Retina (tissue), 1 donor: ENCODE data around the gene SFXN5.
A peak's percentile ranks its signal among the peaks of the same experiment; 100 is the strongest.

Experiments used
- DNase-seq: peaks from one replicate; pipeline ENCODE4 v3.0.0-alpha.2; 2016

SFXN5 gene

GRCh38 chr2:73018188-73018825 is 53.2 kb downstream of the SFXN5 start:
- no peak for DNase-seq

- DNase-seq = no peak
These were observed 57.6 kb downstream of the SFXN5 start for GRCh38 chr2:73013936-73014335.

GRCh38 chr2:73009177-73009839 is 62.2 kb downstream of the SFXN5 start:
- no peak for DNase-seq

DNA sequence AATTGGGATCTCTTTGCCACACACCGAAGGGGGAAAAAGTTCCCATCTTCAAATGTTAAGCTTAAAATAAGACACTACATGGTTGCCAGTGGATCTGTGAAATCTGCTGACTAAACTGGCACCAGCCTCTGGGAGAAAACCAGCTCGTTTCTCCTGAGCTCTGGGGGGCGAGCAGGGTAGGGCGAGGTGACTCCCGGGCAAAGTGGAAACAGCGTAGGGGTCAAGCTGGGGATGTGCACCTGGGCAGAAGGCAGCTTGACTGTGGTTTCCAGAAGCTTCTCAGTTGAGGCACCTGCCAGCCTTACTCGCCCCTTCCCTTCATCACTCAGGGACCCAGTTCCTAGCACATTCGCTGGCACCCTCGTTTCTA is 62.8 kb downstream of the SFXN5 start:
- DNase-seq = no peak

GRCh38 chr2:73007991-73008765 is 63.3 kb downstream of the SFXN5 start:
- DNase-seq = no peak

DNA sequence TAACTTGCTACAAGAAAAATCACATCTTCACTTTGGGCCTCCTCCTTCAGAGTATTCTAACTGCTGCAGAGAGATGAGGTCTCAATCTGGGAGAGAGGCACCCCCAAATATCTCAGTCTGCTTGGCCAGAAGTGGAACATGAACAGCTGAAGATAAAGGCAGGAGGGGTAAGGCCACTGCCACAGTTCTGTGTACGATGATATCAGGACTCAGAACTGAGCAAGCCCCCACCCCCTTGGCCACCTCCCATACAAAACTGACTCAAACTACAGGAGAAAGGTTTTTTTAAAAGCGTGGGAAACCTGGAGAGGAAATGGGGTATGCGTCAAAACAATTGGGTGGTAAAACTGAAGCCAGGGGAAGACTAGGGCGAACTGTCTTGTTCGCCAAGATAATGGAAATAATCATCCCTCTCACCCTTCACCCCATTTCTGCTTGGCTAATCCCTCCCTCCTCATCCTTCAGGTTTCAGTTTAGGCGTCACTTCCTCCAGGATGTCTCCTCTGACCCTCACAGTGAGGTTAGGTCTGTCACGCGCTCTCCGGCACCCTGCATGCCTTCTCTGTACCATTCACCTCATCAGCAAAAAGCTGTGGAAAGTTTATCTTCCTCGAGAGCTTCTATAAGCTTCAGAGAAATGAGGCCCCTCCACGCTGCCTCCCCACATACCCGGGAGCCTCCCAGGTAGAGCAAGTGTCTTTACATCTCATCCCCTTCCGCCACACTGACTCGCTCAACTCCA is 64.4 kb downstream of the SFXN5 start:
- DNase-seq = no peak

DNA sequence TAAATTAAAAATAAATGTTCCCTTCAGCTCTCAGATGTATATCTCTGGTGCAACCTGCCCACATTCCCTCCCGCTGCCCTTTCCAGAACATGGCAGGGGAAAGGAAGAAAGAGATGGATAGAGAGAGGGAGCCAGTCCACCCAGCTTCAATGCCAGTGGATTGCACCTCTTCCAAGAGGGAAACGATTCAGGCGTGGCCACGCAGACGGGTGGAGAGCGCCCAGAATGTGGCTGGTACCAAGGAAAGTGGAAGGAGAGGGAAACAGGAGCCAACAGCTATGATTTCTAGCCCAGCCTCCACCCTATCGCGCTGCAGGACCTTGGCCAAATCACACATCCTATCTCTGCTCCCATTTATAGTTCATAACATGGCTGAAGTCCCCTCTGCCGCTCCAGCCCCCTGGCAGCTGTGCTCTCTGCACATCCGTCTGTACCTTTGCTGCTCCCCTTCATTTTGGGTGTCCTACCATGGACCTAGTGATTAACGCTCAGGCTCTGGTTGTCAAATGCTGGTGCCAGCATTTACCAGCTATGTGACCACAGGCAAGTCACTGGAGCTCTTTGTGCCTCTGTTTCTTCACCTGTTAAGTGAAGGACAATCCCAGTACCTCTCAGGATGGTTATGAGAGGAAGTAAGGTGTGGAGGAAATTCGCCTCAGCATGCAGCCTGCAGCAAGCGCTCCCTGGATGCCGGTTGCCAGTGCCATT is 66.5 kb downstream of the SFXN5 start:
- DNase-seq = no peak

- no peak for DNase-seq
These were observed 67.0 kb downstream of the SFXN5 start for GRCh38 chr2:73004466-73004865.

- no peak for DNase-seq
These were observed 68.5 kb downstream of the SFXN5 start for GRCh38 chr2:73003027-73003426.

- no peak for DNase-seq
These were observed 70.5 kb downstream of the SFXN5 start for GRCh38 chr2:73000808-73001570.

- no peak for DNase-seq
These were observed 71.5 kb downstream of the SFXN5 start for GRCh38 chr2:72999729-73000725.

DNA sequence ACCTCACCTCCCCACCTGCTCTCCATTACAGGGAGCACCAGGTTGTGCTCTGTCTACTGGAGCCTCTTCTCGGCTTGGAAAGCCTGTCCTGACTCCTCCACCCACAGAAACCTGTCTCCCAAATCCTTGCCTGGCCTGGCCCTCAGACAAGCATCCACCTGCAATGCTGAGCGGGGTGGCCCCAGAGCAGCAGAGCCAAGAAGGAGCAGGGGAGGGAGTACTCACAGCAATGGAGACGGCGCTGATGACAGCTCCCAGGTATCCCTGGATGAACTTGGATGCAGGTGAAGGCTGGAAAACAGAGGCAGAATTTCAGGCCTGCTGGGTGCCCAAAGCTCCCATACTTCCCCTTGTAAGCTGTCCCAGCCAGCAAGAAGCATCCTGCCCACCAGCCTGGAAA is 72.8 kb downstream of the SFXN5 start:
- DNase-seq = no peak

- no peak for DNase-seq
These were observed 73.3 kb downstream of the SFXN5 start for GRCh38 chr2:72998234-72998651.

DNA sequence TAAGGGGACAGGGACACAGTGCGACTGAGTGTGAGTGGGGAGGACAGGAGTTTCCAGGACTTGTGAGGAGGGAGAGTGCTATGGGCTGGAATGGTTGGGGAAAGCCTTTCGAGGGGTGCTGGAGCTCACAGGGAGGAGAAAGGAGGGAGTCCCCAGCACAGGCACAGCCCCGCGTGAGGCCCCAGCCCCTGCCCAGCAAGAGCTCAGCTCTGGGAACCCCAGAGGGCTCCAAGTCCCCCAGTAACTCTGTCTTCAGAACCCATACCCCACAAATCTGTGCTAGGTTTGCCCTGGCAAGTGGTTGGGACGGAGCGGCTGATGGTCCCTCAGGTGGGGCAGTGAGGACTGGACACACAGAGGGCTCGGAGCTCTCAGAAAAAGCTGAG is 75.4 kb downstream of the SFXN5 start:
- no peak for DNase-seq

- DNase-seq = peak; percentile 80
These were observed 75.9 kb downstream of the SFXN5 start for GRCh38 chr2:72995430-72996116.

DNA sequence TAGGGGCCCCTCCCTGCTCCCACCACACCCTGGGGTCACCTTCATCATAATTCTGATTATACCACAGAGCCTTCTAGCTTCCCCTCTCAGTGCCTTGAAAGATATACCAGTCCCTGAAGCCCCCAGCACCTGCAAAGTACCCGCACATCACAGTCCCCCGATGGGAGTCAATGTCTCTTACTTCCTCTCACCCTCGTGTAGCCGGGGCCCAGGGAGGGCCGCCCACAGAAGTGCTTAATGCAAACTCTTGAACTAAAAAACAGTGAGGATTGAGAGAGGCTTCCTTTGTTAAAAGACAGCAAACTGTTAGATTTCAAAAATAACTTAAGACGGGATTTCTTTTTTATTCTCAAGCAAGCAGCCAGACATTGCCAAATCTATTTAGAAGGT is 76.5 kb downstream of the SFXN5 start:
- DNase-seq = no peak

DNA sequence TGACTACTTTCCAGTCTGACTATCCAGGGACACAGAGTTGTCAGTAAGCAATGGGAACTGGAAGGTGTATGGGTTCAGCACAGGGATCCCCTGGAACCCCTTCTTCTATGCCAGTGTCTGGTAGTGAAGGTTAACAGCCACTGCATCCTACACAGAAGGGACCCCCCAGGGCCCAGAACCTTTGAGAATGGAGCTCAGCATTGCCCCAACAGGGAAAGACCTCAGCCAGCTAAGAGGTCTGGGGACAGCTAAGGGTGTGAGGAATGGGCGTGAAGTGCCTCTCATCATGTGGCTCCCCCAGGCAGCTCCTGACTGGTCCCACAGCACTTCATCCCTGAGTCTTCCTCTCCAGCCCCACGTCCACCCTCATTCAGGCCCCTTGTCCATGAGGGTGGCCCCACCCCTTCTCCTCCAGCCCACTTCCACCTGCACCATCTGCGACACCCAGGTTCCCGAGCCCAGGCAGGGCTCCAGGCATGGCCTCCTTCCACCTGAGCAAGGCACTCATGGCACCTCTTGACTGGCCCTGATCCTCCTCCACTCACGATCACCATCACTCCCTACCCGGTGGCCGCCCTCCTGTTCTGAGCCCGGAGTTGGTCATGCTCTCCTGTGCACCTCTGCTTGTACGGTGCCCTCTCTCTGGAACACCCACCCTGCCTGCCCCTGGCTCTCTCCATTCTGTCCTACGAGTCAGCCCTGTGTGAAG is 77.1 kb downstream of the SFXN5 start:
- DNase-seq = no peak

DNA sequence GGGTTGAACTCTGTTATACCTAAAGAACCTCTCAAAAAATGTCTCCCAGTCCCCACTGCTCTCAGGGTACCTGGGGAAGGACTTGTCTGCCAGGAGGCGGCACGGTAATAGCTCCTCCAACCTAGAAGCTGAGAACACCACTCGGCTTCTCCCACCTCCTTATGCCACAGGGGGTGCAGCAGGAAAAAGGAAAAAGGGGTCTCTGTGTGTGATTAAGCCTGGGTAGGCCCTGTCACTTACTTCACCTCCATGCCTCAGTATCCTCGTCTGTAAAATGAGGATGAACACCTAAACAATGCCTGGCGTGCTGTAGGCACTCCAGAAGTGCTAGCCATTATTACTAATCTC is 77.6 kb downstream of the SFXN5 start:
- DNase-seq = no peak

GRCh38 chr2:72993147-72993932 is 78.2 kb downstream of the SFXN5 start:
- peak; percentile 77 for DNase-seq
